Ishikawa (cell line): ENCODE data around the gene SNRNP200.

Experiments
- CREB1 ChIP-seq: IDR thresholded peaks from 2 replicates; pipeline ENCODE4 v1.6.1; 2012; ENCODE audit warnings: low read depth
- EGR1 ChIP-seq: IDR thresholded peaks from 2 replicates; pipeline ENCODE4 v1.6.1; 2012
- EP300 ChIP-seq: IDR thresholded peaks from 2 replicates; pipeline ENCODE4 v1.6.1; 2012; ENCODE audit warnings: borderline replicate concordance
- FOXM1 ChIP-seq: IDR thresholded peaks from 2 replicates; pipeline ENCODE4 v1.6.1; 2012; ENCODE audit warnings: low read depth, borderline replicate concordance
- MAX ChIP-seq: IDR thresholded peaks from 2 replicates; pipeline ENCODE4 v1.6.1; 2012
- NFIC ChIP-seq: IDR thresholded peaks from 2 replicates; pipeline ENCODE4 v1.6.1; 2012
- RAD21 ChIP-seq: IDR thresholded peaks from 2 replicates; pipeline ENCODE4 v1.6.1; 2012; ENCODE audit warnings: low read depth
- REST ChIP-seq: IDR thresholded peaks from 2 replicates; pipeline ENCODE4 v1.6.1; 2012; ENCODE audit warnings: low read depth, mild to moderate bottlenecking
- TAF1 ChIP-seq: IDR thresholded peaks from 2 replicates; pipeline ENCODE4 v1.6.1; 2012; ENCODE audit warnings: low read depth, mild to moderate bottlenecking
- TCF12 ChIP-seq: IDR thresholded peaks from 2 replicates; pipeline ENCODE4 v1.6.1; 2012; ENCODE audit warnings: low read depth
- USF1 ChIP-seq: IDR thresholded peaks from 2 replicates; pipeline ENCODE4 v1.6.1; 2012
- YY1 ChIP-seq: IDR thresholded peaks from 2 replicates; pipeline ENCODE4 v1.6.1; 2012; ENCODE audit warnings: low read depth
- ZBTB7A ChIP-seq: IDR thresholded peaks from 2 replicates; pipeline ENCODE4 v1.6.1; 2012; ENCODE audit warnings: low read depth

GRCh38 chr2:96240341-96241038, 64.9 kb downstream of the SNRNP200 start:
- no peak for TF ChIP-seq MAX
- TF ChIP-seq TAF1, result no peak
- TF ChIP-seq EP300, result no peak
- no peak for TF ChIP-seq CREB1
- no peak for TF ChIP-seq REST
- no peak for TF ChIP-seq FOXM1
- TF ChIP-seq YY1, result no peak
- no peak for TF ChIP-seq NFIC
- no peak for TF ChIP-seq ZBTB7A
- no peak for TF ChIP-seq TCF12
- TF ChIP-seq USF1, result no peak
- no peak for TF ChIP-seq RAD21
- no peak for TF ChIP-seq EGR1
